ENCODE measurements around the gene MAPK10.
"Not testable (repeated sequence)": the region's sequence is repeated elsewhere in the genome, so short reads cannot be mapped to it uniquely, and the experiment has no call there.

Gene MAPK10

GRCh38 chr4:86098691-86099090, 261.2 kb downstream of the MAPK10 start:
- no peak for DNase-seq

- no peak for DNase-seq
Measured at GRCh38 chr4:86096373-86096772, 263.5 kb downstream of the MAPK10 start.

GRCh38 chr4:86092684-86093083, 267.2 kb downstream of the MAPK10 start:
- DNase-seq = peak; percentile 11 to 24

- no peak for DNase-seq
Measured at GRCh38 chr4:86091201-86091600, 268.7 kb downstream of the MAPK10 start.

GRCh38 chr4:86089781-86090323, 270.0 kb downstream of the MAPK10 start:
- DNase-seq = no peak

GRCh38 chr4:86089053-86089452, 270.8 kb downstream of the MAPK10 start:
- no peak for DNase-seq

GRCh38 chr4:86075796-86076195, 284.1 kb downstream of the MAPK10 start:
- DNase-seq = not testable (repeated sequence)

GRCh38 chr4:86060341-86060740, 299.5 kb downstream of the MAPK10 start:
- DNase-seq = no peak

GRCh38 chr4:86058621-86059020, 301.2 kb downstream of the MAPK10 start:
- DNase-seq = no peak

- no peak for DNase-seq
Measured at GRCh38 chr4:86055898-86056297, 304.0 kb downstream of the MAPK10 start.

- DNase-seq = no peak
Measured at GRCh38 chr4:86054286-86055032, 305.4 kb downstream of the MAPK10 start.

- DNase-seq = no peak
Measured at GRCh38 chr4:86050496-86050895, 309.4 kb downstream of the MAPK10 start.

- no peak for DNase-seq
Measured at GRCh38 chr4:86048426-86048825, 311.4 kb downstream of the MAPK10 start.

GRCh38 chr4:86044593-86044985, 315.3 kb downstream of the MAPK10 start:
- no peak for DNase-seq

GRCh38 chr4:86043755-86044592, 315.9 kb downstream of the MAPK10 start:
- DNase-seq = peak; percentile 39 to 53

- no peak for DNase-seq
Measured at GRCh38 chr4:86038037-86038436, 321.8 kb downstream of the MAPK10 start.

GRCh38 chr4:86036736-86037135, 323.1 kb downstream of the MAPK10 start:
- no peak for DNase-seq

GRCh38 chr4:86035688-86036087, 324.2 kb downstream of the MAPK10 start:
- DNase-seq = no peak

GRCh38 chr4:86034616-86035015, 325.2 kb downstream of the MAPK10 start:
- no peak for DNase-seq

GRCh38 chr4:86033171-86033570, 326.7 kb downstream of the MAPK10 start:
- DNase-seq = peak; percentile 31 to 57

- DNase-seq = peak; percentile 47 to 75
Measured at GRCh38 chr4:86032476-86033022, 327.3 kb downstream of the MAPK10 start.

GRCh38 chr4:86031927-86032326, 327.9 kb downstream of the MAPK10 start:
- DNase-seq = no peak

GRCh38 chr4:86026720-86027119, 333.1 kb downstream of the MAPK10 start:
- no peak for DNase-seq

- not testable (repeated sequence) for DNase-seq
Measured at GRCh38 chr4:86021671-86022070, 338.2 kb downstream of the MAPK10 start.
